ENCODE data around the gene HECW1.

- TF ChIP-seq CTCF (IDR thresholded peaks at IDR 0.05): no peak
- TF ChIP-seq EZH2phosphoT487 (IDR thresholded peaks at IDR 0.05): no peak
These were observed 6.8 kb upstream of the HECW1 start for GRCh38 chr7:43105521-43106120.

Data from neural progenitor cell (in vitro differentiated cells).